SJCRH30 (cell line): ENCODE results near the gene PON1. TPM values are rescaled to one million over a fixed set of nuclear protein-coding genes. Genes with fewer than 3 reads are reported as not detected.

Experiments used
- DNase-seq, 2 experiments: peaks; one replicate each; pipeline ENCODE4 v3.0.0-alpha.2; 2015 to 2020
- H3K27ac ChIP-seq: fragments of 250-450 bp; sonication (Bioruptor Pico); 2 replicates; pipeline ENCODE4 v1.5.1; 2020; ENCODE audit warnings: mild to moderate bottlenecking, moderate library complexity
- H3K27me3 ChIP-seq: fragments of 250-450 bp; sonication (Bioruptor Pico); 2 replicates; pipeline ENCODE4 v1.5.1; 2020; ENCODE audit warnings: mild to moderate bottlenecking, moderate library complexity
- H3K36me3 ChIP-seq: fragments of 250-450 bp; sonication (Bioruptor Pico); 2 replicates; pipeline ENCODE4 v1.5.1; 2020; ENCODE audit warnings: mild to moderate bottlenecking, moderate library complexity
- H3K4me1 ChIP-seq: fragments of 250-450 bp; sonication (Bioruptor Pico); 2 replicates; pipeline ENCODE4 v1.5.1; 2020; ENCODE audit warnings: mild to moderate bottlenecking, moderate library complexity
- H3K4me3 ChIP-seq: fragments of 250-450 bp; sonication (Bioruptor Pico); 2 replicates; pipeline ENCODE4 v1.5.1; 2020; ENCODE audit warnings: mild to moderate bottlenecking, moderate library complexity
- H3K9me3 ChIP-seq: fragments of 250-450 bp; sonication (Bioruptor Pico); replicated peaks from 2 replicates; pipeline ENCODE4 v1.5.1; 2020; ENCODE audit warnings: mild to moderate bottlenecking, moderate library complexity
- total RNA-seq: library from RNA; depleted of rRNA; stranded (reverse); fragments of >200 nt; shearing (Covaris generic); gene quantifications from 2 replicates; pipeline ENCODE4 v1.2.3, GENCODE V29; 2014; rRNA removed

Gene PON1
- total RNA-seq, 1 experiment from 2014 or later: 0.28 TPM

DNA sequence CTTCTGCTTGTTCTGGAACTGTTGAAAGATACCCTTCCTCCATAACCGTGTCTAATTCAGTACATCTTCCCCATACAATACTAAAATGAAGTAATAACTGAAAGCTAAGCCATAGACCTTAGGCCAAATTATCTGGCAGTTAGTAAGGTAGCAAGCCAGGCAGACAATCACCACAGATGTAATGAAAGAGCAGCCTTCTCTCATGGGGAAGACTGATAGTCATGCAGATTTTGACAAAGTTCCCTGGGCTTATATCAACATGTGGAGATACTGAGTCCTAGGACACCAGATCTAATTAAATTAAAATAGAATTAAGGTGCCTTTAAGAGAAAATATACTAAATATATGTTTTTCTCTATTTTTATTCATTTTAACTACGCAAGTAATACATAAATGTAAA is 61.5 kb downstream of the PON1 start:
- Histone ChIP-seq H3K27me3 (no peaks in the 10 kb centered on the region), H3K9me3 (no peaks in the 10 kb centered on the region), H3K4me1 (peaks cover 37% of the 10 kb centered on the region), H3K4me3 (no peak overlapping the region), H3K36me3 (no peaks in the 10 kb centered on the region), H3K27ac (peak overlapping the region; percentile 32)
- DNase-seq: peak in 1 of 2 experiments; percentile 57

GRCh38 chr7:95261895-95262415 is 62.4 kb downstream of the PON1 start:
- DNase-seq: peak in 1 of 2 experiments; percentile 32
- H3K36me3 ChIP-seq: no peaks in the 10 kb centered on the region
- H3K9me3 ChIP-seq: no peaks in the 10 kb centered on the region
- H3K27me3 ChIP-seq: no peaks in the 10 kb centered on the region
- peaks cover 37% of the 10 kb centered on the region for H3K4me1 ChIP-seq
- no peak overlapping the region for H3K4me3 ChIP-seq
- H3K27ac ChIP-seq: peak overlapping the region; percentile 32

DNA sequence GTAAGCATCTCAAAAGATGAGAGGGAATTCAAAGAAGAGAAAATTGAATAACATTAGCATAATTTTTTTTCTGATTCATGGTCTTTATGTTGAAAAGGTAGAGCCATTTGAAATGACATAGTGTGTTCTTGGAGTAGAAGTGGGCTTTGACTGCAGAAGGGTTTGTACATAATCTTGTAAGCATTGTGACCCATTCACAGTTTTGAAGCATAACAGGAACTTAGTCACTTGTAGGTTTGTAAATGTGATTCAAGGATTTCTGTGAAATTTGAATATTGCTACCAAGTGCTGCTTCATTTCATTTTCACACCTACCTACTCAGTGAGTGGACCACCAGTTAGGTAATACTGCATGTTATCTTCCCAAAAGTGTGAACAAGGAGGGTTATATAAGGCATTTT is 68.6 kb downstream of the PON1 start:
- Histone ChIP-seq H3K4me1 (no peaks in the 10 kb centered on the region; the same call in none of the 2 replicates), H3K36me3 (0 out of 2 replicates have a peak, but pooled peaks cover 5% of the 10 kb centered on the region), H3K27me3 (no peaks in the 10 kb centered on the region), H3K9me3 (no peaks in the 10 kb centered on the region), H3K4me3 (no peak overlapping the region), H3K27ac (no peak overlapping the region)
- no peak for DNase-seq

DNA sequence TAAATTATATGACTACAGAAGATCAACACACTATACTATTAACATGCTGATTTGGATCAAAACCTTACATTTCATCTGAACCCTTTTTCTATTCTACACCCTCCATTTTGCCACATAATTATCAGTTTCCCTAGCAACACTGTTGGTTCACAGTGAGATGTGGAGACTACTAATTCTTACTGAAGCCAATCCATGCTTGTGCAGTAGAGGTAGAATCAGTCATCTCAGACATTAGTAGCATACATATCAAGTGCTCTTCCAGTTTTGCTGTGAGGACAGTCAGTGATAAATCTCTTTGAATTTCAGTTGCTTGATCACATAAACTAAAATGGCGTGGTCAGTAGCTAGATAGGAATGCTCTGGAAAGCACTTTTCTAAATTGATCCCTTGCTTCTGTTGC is 70.3 kb downstream of the PON1 start:
- H3K4me1 ChIP-seq: peaks cover 8% of the 10 kb centered on the region
- DNase-seq: no peak
- no peaks in the 10 kb centered on the region for H3K27me3 ChIP-seq
- H3K4me3 ChIP-seq: no peak overlapping the region
- no peak overlapping the region for H3K27ac ChIP-seq
- H3K36me3 ChIP-seq: 0 out of 2 replicates have a peak, but pooled peaks cover 5% of the 10 kb centered on the region
- H3K9me3 ChIP-seq: no peaks in the 10 kb centered on the region

- Histone ChIP-seq H3K4me1 (peaks cover 15% of the 10 kb centered on the region), H3K9me3 (no peaks in the 10 kb centered on the region)
- no peak for DNase-seq
Observed at GRCh38 chr7:95251966-95252365, 72.4 kb downstream of the PON1 start.

DNA sequence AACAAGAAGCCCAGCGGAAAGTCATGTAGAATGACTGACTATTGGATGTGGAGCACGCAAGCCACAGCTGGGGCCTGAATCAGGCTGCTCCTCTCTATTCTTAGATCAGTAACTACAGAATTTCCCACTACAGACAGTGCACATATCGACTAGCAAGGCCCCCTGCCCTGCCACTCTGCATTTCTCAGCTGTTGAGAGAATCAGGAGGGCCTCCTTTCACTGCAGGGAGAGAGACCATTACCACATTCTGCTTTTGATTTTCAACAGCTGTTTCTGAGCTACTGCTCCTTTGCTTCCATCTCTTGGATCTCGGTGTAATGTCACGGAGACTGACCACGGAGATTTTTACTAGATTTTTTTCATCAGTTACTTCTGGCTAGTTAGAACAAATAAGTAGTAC is 73.8 kb downstream of the PON1 start:
- no peaks in the 10 kb centered on the region for H3K27me3 ChIP-seq
- peaks cover 2% of the 10 kb centered on the region; the same call in 1 of the 2 replicates for H3K36me3 ChIP-seq
- no peaks in the 10 kb centered on the region for H3K9me3 ChIP-seq
- peak; percentile 81 to 92 for DNase-seq
- peaks cover 20% of the 10 kb centered on the region for H3K4me1 ChIP-seq
- peak overlapping the region; percentile 44 for H3K27ac ChIP-seq
- no peak overlapping the region for H3K4me3 ChIP-seq

More at GRCh38 chr7:95251966-95252365, 72.4 kb downstream of the PON1 start:
- H3K27me3 ChIP-seq: no peaks in the 10 kb centered on the region
- H3K4me3 ChIP-seq: no peak overlapping the region
- H3K36me3 ChIP-seq: peaks cover 5% of the 10 kb centered on the region; the same call in 1 of the 2 replicates
- no peak overlapping the region for H3K27ac ChIP-seq

Other genes with a start within 250 kb of the PON1 start
- not detected in 2 replicates for gene PON3, start 71.8 kb upstream of the PON1 start, total RNA-seq
- gene PON2, start 110.5 kb upstream of the PON1 start, total RNA-seq: 117 and 142 TPM in 2 replicates
- 0.08 and 0.15 TPM in 2 replicates for gene ASB4, start 161.4 kb upstream of the PON1 start, total RNA-seq